Purkinje cell (primary cell): ENCODE data around the gene COQ6. TPM values are rescaled to one million over a fixed set of nuclear protein-coding genes. Genes with fewer than 3 reads are reported as not detected.

Experiments
- polyA plus RNA-seq: library from polyadenylated mRNA; unstranded; fragments of >200 nt; fragmentation: Nextera tagmentation; gene quantifications from 2 replicates; pipeline ENCODE4 v1.2.1, GENCODE V29; 2014

Gene COQ6
- polyA plus RNA-seq, result 10.8 and 25.4 TPM in 2 replicates

DNA sequence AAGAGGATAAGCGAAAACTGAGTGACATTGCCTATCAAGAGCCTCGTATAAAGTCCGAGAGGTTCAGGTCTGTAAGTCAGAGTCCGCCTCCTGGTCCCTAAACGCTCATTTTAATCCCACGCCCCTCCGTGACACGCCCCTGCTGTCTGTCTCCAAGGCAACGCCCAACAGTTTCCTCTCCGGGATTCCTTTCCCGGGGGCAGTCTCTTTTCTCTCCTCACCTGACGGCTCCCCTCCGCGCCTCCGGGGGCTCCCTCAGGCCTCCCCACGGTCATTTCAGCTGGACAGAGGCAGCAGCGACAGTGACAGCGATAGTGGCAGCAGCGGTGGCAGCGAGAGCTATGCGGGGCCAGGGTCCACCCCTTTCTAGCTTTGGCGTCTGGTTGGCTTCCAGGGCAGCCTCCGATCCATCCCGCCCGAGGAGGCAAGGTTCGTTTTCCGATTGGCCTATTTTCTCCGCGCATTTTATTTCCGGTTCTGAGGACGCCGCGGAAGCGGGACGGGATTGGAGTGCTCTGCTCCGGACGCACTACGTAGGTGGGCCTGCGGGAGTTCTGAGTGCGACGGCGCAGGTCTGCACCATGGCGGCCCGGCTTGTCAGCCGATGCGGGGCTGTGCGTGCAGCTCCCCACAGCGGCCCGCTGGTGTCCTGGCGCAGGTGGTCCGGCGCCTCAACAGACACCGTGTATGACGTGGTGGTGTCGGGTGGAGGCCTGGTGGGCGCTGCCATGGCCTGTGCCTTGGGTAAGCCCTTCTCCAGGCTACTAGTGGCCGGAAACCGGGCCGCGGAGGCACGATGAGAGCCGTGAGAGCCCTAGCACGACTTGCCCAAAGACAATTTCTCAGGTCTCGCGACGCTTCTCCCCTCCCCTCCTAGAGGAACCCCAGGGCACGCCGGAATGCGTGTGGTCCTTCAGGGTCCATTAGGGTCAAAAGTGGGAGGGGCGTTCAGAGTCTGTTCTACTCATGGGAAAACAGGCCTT, at the start of gene COQ6, which contains the start of gene FAM161B:
Gene COQ6 (plus strand): TSS at position 551 of the 983 bp plus-strand sequence. CDS start 31 bp downstream, at position 582.
Gene FAM161B (minus strand): TSS at position 343 of the 983 bp plus-strand sequence. CDS start 68 bp downstream, at position 275.

Other genes starting within 250 kb of the COQ6 start
- 104 and 145 TPM in 2 replicates for gene PNMA1, start 235.9 kb upstream of the COQ6 start, polyA plus RNA-seq
- 6.4 and 12.1 TPM in 2 replicates for gene PTGR2, start 98.5 kb upstream of the COQ6 start, polyA plus RNA-seq
- 2.8 and 7.8 TPM in 2 replicates for gene ZNF410, start 63.4 kb upstream of the COQ6 start, polyA plus RNA-seq
- gene FAM161B, start 208 bp upstream of the COQ6 start, polyA plus RNA-seq, result 14.5 and 22.3 TPM in 2 replicates
- 2.2 and 3.9 TPM in 2 replicates for gene ENTPD5, start 69.0 kb downstream of the COQ6 start, polyA plus RNA-seq
- 8.2 and 18.9 TPM in 2 replicates for gene BBOF1, start 69.0 kb downstream of the COQ6 start, polyA plus RNA-seq
- 11.3 and 13.2 TPM in 2 replicates for gene ALDH6A1, start 134.2 kb downstream of the COQ6 start, polyA plus RNA-seq
- gene LIN52, start 134.7 kb downstream of the COQ6 start, polyA plus RNA-seq, result 9.6 and 13.1 TPM in 2 replicates